ENCODE data around the gene LIM2.
A peak's percentile ranks its signal among the peaks of the same experiment; 100 is the strongest.

DNA sequence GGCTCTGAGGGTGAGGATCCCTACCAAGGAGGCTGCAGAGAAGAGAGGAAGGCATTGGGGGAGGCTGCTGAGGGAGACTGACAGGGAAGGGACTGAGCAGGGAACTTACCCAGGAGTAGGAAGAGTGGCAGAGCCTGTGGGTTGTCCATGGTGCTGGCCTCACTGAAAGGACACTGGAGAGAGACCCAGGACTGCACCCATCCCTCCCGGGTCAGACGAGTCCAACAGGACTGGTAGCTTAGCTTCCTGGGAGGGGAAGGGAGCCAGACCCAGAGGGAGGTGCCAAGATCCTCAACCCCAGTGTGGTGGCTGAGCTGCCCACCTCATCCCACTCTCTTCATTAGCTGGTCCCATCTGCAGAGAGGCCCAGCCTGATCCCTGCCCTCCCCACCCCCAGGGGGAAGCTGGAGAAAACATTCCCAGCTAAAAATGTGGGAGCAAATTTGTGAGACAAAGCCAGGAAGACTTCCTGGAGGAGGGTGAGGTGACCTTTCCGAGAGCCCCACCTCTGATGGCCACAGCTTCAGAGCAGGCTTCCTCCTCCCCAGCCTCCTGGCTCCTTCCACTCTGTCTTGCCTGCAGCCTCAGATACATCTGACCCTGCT, 45.7 kb downstream of the LIM2 start, which contains the start of gene VSIG10L:
- TF ChIP-seq RNF2 (IDR thresholded peaks at IDR 0.05; ENCODE audit: borderline replicate concordance, low read depth) (no peak), RCOR1 (IDR thresholded peaks at IDR 0.05; ENCODE audit: low read depth, low read length) (no peak), MAFK (IDR thresholded peaks at IDR 0.05; ENCODE audit: partially characterized antibody) (no peak), POLR2A (IDR thresholded peaks at IDR 0.05; ENCODE audit: low read length) (0 out of 2 replicates have a peak, but pooled peaks have one; percentile 4), RAD21 (conservative IDR thresholded peaks at IDR 0.05 in 1 of 2, IDR thresholded peaks at IDR 0.05 in 1 of 2) (no peak), HOXA7 (CRISPR knock-in tag; IDR thresholded peaks at IDR 0.05) (no peak), RFX5 (IDR thresholded peaks at IDR 0.05) (no peak), ESRRA (IDR thresholded peaks at IDR 0.05; ENCODE audit: borderline replicate concordance, low read length) (no peak)
- TF ChIP-seq, protein P1, sequence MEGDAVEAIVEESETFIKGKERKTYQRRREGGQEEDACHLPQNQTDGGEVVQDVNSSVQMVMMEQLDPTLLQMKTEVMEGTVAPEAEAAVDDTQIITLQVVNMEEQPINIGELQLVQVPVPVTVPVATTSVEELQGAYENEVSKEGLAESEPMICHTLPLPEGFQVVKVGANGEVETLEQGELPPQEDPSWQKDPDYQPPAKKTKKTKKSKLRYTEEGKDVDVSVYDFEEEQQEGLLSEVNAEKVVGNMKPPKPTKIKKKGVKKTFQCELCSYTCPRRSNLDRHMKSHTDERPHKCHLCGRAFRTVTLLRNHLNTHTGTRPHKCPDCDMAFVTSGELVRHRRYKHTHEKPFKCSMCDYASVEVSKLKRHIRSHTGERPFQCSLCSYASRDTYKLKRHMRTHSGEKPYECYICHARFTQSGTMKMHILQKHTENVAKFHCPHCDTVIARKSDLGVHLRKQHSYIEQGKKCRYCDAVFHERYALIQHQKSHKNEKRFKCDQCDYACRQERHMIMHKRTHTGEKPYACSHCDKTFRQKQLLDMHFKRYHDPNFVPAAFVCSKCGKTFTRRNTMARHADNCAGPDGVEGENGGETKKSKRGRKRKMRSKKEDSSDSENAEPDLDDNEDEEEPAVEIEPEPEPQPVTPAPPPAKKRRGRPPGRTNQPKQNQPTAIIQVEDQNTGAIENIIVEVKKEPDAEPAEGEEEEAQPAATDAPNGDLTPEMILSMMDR (IDR thresholded peaks at IDR 0.05): no peak
- TF ChIP-seq, protein P2, sequence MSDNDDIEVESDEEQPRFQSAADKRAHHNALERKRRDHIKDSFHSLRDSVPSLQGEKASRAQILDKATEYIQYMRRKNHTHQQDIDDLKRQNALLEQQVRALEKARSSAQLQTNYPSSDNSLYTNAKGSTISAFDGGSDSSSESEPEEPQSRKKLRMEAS (IDR thresholded peaks at IDR 0.05): no peak

Measured in A549 (cell line).